HepG2 (cell line): ENCODE results near the gene COMP. TPM values are rescaled to one million over a fixed set of nuclear protein-coding genes. Genes with fewer than 3 reads are reported as not detected.

ENCODE experiments used
- GLI4 ChIP-seq: sonication (generic); formaldehyde crosslinking; IDR thresholded peaks from 2 replicates; pipeline ENCODE4 v1.5.1; 2020; ENCODE audit warnings: missing genetic modification reagents, mild to moderate bottlenecking, moderate library complexity, borderline replicate concordance
- JUND ChIP-seq: sonication (generic); formaldehyde crosslinking; IDR thresholded peaks from 2 replicates; pipeline ENCODE4 v1.8.0; 2022; ENCODE audit warnings: mild to moderate bottlenecking, missing genetic modification reagents
- KLF15 ChIP-seq: sonication (generic); formaldehyde crosslinking; IDR thresholded peaks from 2 replicates; pipeline ENCODE4 v1.8.1; 2023; ENCODE audit warnings: borderline replicate concordance, mild to moderate bottlenecking, inconsistent platforms, missing genetic modification reagents, mixed read lengths
- NR2F2 ChIP-seq: IDR thresholded peaks from 2 replicates; pipeline ENCODE4 v1.6.1; 2012; ENCODE audit warnings: low read depth, inconsistent platforms, borderline replicate concordance
- POLR2G ChIP-seq: fragments of 200-400 bp; formaldehyde crosslinking; IDR thresholded peaks from 2 replicates; pipeline ENCODE4 v1.6.1; 2018; ENCODE audit warnings: mild to moderate bottlenecking, low read depth, low read length, moderate library complexity
- PPARG ChIP-seq: conservative IDR thresholded peaks from 2 replicates; pipeline ENCODE4 v1.6.1; 2016; ENCODE audit warnings: missing biosample characterization, missing genetic modification reagents
- RBAK ChIP-seq: sonication (generic); formaldehyde crosslinking; IDR thresholded peaks from 2 replicates; pipeline ENCODE4 v1.5.1; 2020; ENCODE audit warnings: mild to moderate bottlenecking, missing genetic modification reagents
- REL ChIP-seq: sonication (generic); formaldehyde crosslinking; conservative IDR thresholded peaks from 2 replicates; pipeline ENCODE4 v1.8.0; 2022; ENCODE audit warnings: mild to moderate bottlenecking, missing genetic modification reagents, moderate library complexity
- SMARCC2 ChIP-seq: fragments of 450-650 bp; IDR thresholded peaks from 2 replicates; pipeline ENCODE4 v1.6.1; 2017; ENCODE audit warnings: antibody characterized with exemption, mild to moderate bottlenecking
- SMARCE1 ChIP-seq: fragments of 450-650 bp; IDR thresholded peaks from 2 replicates; pipeline ENCODE4 v1.6.1; 2017; ENCODE audit warnings: borderline replicate concordance
- ZNF121 ChIP-seq: sonication (generic); formaldehyde crosslinking; IDR thresholded peaks from 2 replicates; pipeline ENCODE4 v1.5.0; 2020; ENCODE audit warnings: mild to moderate bottlenecking, missing genetic modification reagents
- ZNF138 ChIP-seq: sonication (generic); formaldehyde crosslinking; IDR thresholded peaks from 2 replicates; pipeline ENCODE4 v1.5.0; 2020; ENCODE audit warnings: mild to moderate bottlenecking, low read depth, missing genetic modification reagents
- ZNF224 ChIP-seq: sonication (generic); formaldehyde crosslinking; IDR thresholded peaks from 2 replicates; pipeline ENCODE4 v1.5.0; 2020; ENCODE audit warnings: mild to moderate bottlenecking, missing genetic modification reagents
- ZNF282 ChIP-seq: fragments of 450-650 bp; IDR thresholded peaks from 2 replicates; pipeline ENCODE4 v1.6.1; 2018; ENCODE audit not compliant: partially characterized antibody
- ZNF30 ChIP-seq: sonication (generic); formaldehyde crosslinking; IDR thresholded peaks from 2 replicates; pipeline ENCODE4 v1.5.0; 2020; ENCODE audit warnings: mild to moderate bottlenecking, missing genetic modification reagents
- ZNF350 ChIP-seq: sonication (generic); formaldehyde crosslinking; IDR thresholded peaks from 2 replicates; pipeline ENCODE4 v1.4.0; 2020; ENCODE audit warnings: mild to moderate bottlenecking, low read depth, missing genetic modification reagents, borderline replicate concordance
- ZNF468 ChIP-seq: sonication (generic); formaldehyde crosslinking; IDR thresholded peaks from 2 replicates; pipeline ENCODE4 v1.8.0; 2022; ENCODE audit warnings: mild to moderate bottlenecking, moderate library complexity, missing genetic modification reagents
- ZNF552 ChIP-seq: sonication (generic); formaldehyde crosslinking; IDR thresholded peaks from 2 replicates; pipeline ENCODE4 v1.9.0; 2022; ENCODE audit warnings: missing genetic modification reagents, mild to moderate bottlenecking, borderline replicate concordance
- ZNF709 ChIP-seq: sonication (generic); formaldehyde crosslinking; IDR thresholded peaks from 2 replicates; pipeline ENCODE4 v1.5.0; 2020; ENCODE audit warnings: mild to moderate bottlenecking, missing genetic modification reagents
- ZNF775 ChIP-seq: sonication (generic); formaldehyde crosslinking; IDR thresholded peaks from 2 replicates; pipeline ENCODE4 v1.4.0; 2020; ENCODE audit warnings: missing genetic modification reagents, mild to moderate bottlenecking, moderate library complexity, borderline replicate concordance
- ZNF841 ChIP-seq: sonication (generic); formaldehyde crosslinking; IDR thresholded peaks from 2 replicates; pipeline ENCODE4 v1.8.1; 2023; ENCODE audit warnings: missing genetic modification reagents, borderline replicate concordance
- ZSCAN9 ChIP-seq: IDR thresholded peaks from 2 replicates; pipeline ENCODE4 v1.6.1; 2016; ENCODE audit warnings: borderline replicate concordance
- polyA plus RNA-seq, 8 experiments: library from polyadenylated mRNA; depleted of rRNA in 3 of 8; stranded (reverse) in 7 of 8; unstranded in 1 of 8; fragments of >200 nt; fragmentation: Illumina TruSeq in 4 of 8; extraction: Trizol in 4 of 8; gene quantifications; 2 replicates each; pipeline versions ENCODE4 v1.2.1 to v1.2.3, GENCODE V29; 2011 to 2016; ENCODE audit warnings: low read depth in 4 of 8, missing spikeins in 1 of 8, mixed read lengths in 1 of 8; ENCODE audit not compliant: insufficient read depth in 1 of 8
- total RNA-seq, 5 experiments: library from RNA; depleted of rRNA; stranded (reverse); fragments of >200 nt; fragmentation: Illumina TruSeq; extraction: Trizol; gene quantifications; 2 replicates each; pipeline ENCODE4 v1.2.3, GENCODE V29; 2016; ENCODE audit warnings: low read depth in 1 of 5
- TF ChIP-seq, protein P1 (sequence below): sonication (generic); formaldehyde crosslinking; IDR thresholded peaks from 2 replicates; pipeline ENCODE4 v1.4.0; 2020; ENCODE audit warnings: mild to moderate bottlenecking, missing genetic modification reagents
- TF ChIP-seq, protein P2 (sequence below): sonication (generic); formaldehyde crosslinking; IDR thresholded peaks from 2 replicates; pipeline ENCODE4 v1.9.0; 2021; ENCODE audit warnings: missing genetic modification reagents, borderline replicate concordance
- TF ChIP-seq, protein P3 (sequence below): sonication (generic); formaldehyde crosslinking; IDR thresholded peaks from 2 replicates; pipeline ENCODE4 v1.4.0; 2020; ENCODE audit warnings: missing genetic modification reagents

The COMP gene
- total and polyA plus RNA-seq, 2 of the 13 experiments (the other 11 are each of a cell fraction or from before 2014, with no cell fraction given): 0.04 to 0.13 TPM

DNA sequence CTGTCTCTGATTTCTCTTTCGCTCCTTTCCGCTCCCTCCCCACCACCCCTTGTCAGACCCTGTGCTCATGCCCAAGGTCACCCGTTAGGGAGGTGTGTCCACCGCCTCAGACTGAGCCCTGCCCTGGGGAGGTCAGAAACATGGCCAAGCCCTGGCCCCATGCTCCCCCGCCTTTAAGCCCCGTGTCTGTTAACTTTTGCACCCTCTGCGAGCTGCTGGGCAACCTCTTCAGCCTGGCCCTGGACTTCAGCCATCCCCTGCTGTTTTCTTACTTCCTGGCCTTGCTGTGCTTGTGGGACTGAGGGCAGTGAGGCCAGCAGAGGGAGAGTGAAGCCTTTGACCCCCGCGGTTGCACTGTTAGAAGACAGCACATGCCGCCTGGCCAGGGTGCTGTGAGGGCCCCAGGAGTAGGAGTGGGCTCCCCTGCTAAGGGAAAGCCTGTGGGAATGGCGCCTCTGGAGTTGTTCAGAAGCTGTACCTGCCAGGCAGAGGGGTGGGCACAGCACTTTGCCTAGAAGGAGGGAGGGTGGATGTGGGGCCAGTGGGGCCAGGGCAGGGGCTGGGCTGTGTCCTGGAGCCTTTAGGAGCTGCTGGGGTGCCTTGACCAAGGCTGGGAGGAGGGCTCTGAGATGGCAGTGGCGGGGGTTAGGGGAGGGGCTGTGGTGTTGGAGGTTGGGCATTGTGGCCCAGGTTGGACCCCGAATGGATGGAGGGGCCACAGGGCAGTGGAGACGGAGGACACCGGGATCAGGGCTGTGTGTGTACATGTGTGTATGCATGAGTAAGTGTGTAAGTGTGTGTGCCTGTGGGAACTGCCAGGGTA is 48.6 kb upstream of the COMP start (continued):
- no peak for TF ChIP-seq ZNF30 (CRISPR knock-in tag)
- 0 out of 2 replicates have a peak, but pooled peaks have one; percentile 40 for TF ChIP-seq POLR2G
- TF ChIP-seq ZNF121 (CRISPR knock-in tag): peak; percentile 59; the same call in 1 of the 2 replicates
- no peak for TF ChIP-seq ZNF468 (CRISPR knock-in tag)
- TF ChIP-seq ZNF775: no peak
- peak; percentile 63 for TF ChIP-seq JUND (CRISPR knock-in tag)
- no peak for TF ChIP-seq GLI4 (CRISPR knock-in tag)
- TF ChIP-seq, protein P1, sequence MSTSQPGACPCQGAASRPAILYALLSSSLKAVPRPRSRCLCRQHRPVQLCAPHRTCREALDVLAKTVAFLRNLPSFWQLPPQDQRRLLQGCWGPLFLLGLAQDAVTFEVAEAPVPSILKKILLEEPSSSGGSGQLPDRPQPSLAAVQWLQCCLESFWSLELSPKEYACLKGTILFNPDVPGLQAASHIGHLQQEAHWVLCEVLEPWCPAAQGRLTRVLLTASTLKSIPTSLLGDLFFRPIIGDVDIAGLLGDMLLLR (CRISPR knock-in tag): no peak; the same call in 1 of the 2 replicates
- peak; percentile 82; the same call in 1 of the 2 replicates for TF ChIP-seq ZNF350
- peak; percentile 22; the same call in 1 of the 2 replicates for TF ChIP-seq RBAK
- TF ChIP-seq ZNF282: no peak
- TF ChIP-seq SMARCE1: no peak
- TF ChIP-seq ZNF224 (CRISPR knock-in tag): no peak
- peak; percentile 91 for TF ChIP-seq NR2F2
- TF ChIP-seq KLF15 (CRISPR knock-in tag): no peak
- TF ChIP-seq ZNF841 (CRISPR knock-in tag): no peak
- TF ChIP-seq ZNF552: no peak
- TF ChIP-seq ZNF138 (CRISPR knock-in tag): no peak
- peak; percentile 62 for TF ChIP-seq PPARG (CRISPR knock-in tag)
- peak; percentile 80; the same call in 1 of the 2 replicates for TF ChIP-seq ZNF709 (CRISPR knock-in tag)
- TF ChIP-seq REL: no peak
- TF ChIP-seq, protein P2, sequence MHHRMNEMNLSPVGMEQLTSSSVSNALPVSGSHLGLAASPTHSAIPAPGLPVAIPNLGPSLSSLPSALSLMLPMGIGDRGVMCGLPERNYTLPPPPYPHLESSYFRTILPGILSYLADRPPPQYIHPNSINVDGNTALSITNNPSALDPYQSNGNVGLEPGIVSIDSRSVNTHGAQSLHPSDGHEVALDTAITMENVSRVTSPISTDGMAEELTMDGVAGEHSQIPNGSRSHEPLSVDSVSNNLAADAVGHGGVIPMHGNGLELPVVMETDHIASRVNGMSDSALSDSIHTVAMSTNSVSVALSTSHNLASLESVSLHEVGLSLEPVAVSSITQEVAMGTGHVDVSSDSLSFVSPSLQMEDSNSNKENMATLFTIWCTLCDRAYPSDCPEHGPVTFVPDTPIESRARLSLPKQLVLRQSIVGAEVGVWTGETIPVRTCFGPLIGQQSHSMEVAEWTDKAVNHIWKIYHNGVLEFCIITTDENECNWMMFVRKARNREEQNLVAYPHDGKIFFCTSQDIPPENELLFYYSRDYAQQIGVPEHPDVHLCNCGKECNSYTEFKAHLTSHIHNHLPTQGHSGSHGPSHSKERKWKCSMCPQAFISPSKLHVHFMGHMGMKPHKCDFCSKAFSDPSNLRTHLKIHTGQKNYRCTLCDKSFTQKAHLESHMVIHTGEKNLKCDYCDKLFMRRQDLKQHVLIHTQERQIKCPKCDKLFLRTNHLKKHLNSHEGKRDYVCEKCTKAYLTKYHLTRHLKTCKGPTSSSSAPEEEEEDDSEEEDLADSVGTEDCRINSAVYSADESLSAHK (CRISPR knock-in tag): no peak
- TF ChIP-seq SMARCC2: no peak
- TF ChIP-seq ZSCAN9 (CRISPR knock-in tag): peak; percentile 83; the same call in 1 of the 2 replicates
- TF ChIP-seq, protein P3, sequence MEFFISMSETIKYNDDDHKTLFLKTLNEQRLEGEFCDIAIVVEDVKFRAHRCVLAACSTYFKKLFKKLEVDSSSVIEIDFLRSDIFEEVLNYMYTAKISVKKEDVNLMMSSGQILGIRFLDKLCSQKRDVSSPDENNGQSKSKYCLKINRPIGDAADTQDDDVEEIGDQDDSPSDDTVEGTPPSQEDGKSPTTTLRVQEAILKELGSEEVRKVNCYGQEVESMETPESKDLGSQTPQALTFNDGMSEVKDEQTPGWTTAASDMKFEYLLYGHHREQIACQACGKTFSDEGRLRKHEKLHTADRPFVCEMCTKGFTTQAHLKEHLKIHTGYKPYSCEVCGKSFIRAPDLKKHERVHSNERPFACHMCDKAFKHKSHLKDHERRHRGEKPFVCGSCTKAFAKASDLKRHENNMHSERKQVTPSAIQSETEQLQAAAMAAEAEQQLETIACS (CRISPR knock-in tag): peak; percentile 38; the same call in 1 of the 2 replicates
